WTC11 (cell line): Measurements from ENCODE around the gene NOL9. TPM values are rescaled to one million over a fixed set of nuclear protein-coding genes. Genes with fewer than 3 reads are reported as not detected.

Source experiments
- ATAC-seq: fragments of 200-7000 bp; cut with Tn5 transposase; 2 replicates; pipeline ENCODE4 v1.10.0; 2021; ENCODE audit warnings: mild to moderate bottlenecking, moderate library complexity
- CTCF ChIA-PET: fragments of 300-600 bp; sonication (Branson Sonifier 250); formaldehyde crosslinking; loops from one replicate; lab custom pipeline; 2021; ENCODE audit warnings: antibody characterized with exemption; lab: Charles Lee
- POLR2A ChIA-PET: fragments of 350-600 bp; sonication (Branson Sonifier 250); formaldehyde crosslinking; loops from one replicate; lab custom pipeline; 2021; ENCODE audit warnings: antibody characterized with exemption; lab: Charles Lee
- DNase-seq: peaks from one replicate; pipeline ENCODE4 v3.0.0; 2021; ENCODE audit warnings: low spot score
- H3K27ac Mint-ChIP-seq: 2 replicates; pipeline ENCODE4 v1.8.0; 2021; ENCODE audit warnings: mixed read lengths
- H3K27me3 Mint-ChIP-seq: 2 replicates; pipeline ENCODE4 v1.8.0; 2021; ENCODE audit warnings: low read depth, mild to moderate bottlenecking, moderate library complexity, mixed read lengths
- H3K36me3 Mint-ChIP-seq: 2 replicates; pipeline ENCODE4 v1.8.0; 2021; ENCODE audit warnings: mixed read lengths
- H3K4me1 Mint-ChIP-seq: 2 replicates; pipeline ENCODE4 v1.8.0; 2022; ENCODE audit warnings: mixed read lengths
- H3K4me3 Mint-ChIP-seq: 2 replicates; pipeline ENCODE4 v1.8.0; 2021; ENCODE audit warnings: mild to moderate bottlenecking, moderate library complexity, mixed read lengths
- H3K9me3 Mint-ChIP-seq: 2 replicates; pipeline ENCODE4 v1.8.0; 2021; ENCODE audit warnings: mixed read lengths
- E2F5 ChIP-seq: sonication (generic); formaldehyde crosslinking; IDR thresholded peaks from 2 replicates; pipeline ENCODE4 v1.8.1; 2022; ENCODE audit warnings: mild to moderate bottlenecking, moderate library complexity, missing genetic modification reagents
- FOXJ3 ChIP-seq: sonication (generic); formaldehyde crosslinking; IDR thresholded peaks from 2 replicates; pipeline ENCODE4 v1.9.0; 2021; ENCODE audit warnings: missing genetic modification reagents, mild to moderate bottlenecking, borderline replicate concordance
- GRHL2 ChIP-seq: fragments of 250-450 bp; sonication (Bioruptor Pico); IDR thresholded peaks from 2 replicates; pipeline ENCODE4 v1.8.0; 2022; ENCODE audit warnings: mild to moderate bottlenecking, moderate library complexity; ENCODE audit not compliant: insufficient replicate concordance, severe bottlenecking
- MLX ChIP-seq: sonication (generic); formaldehyde crosslinking; IDR thresholded peaks from 2 replicates; pipeline ENCODE4 v1.8.1; 2023; ENCODE audit warnings: mild to moderate bottlenecking, missing genetic modification reagents, moderate library complexity
- NFATC4 ChIP-seq: fragments of 250-450 bp; sonication (Bioruptor Pico); IDR thresholded peaks from 2 replicates; pipeline ENCODE4 v1.9.0; 2021; ENCODE audit warnings: mild to moderate bottlenecking
- PRRX2 ChIP-seq: fragments of 250-450 bp; sonication (Bioruptor Pico); IDR thresholded peaks from 2 replicates; pipeline ENCODE4 v1.8.0; 2021; ENCODE audit warnings: mild to moderate bottlenecking
- TP53 ChIP-seq: sonication (generic); formaldehyde crosslinking; IDR thresholded peaks from 2 replicates; pipeline ENCODE4 v1.8.1; 2023; ENCODE audit warnings: mild to moderate bottlenecking, missing genetic modification reagents
- ZBTB21 ChIP-seq: sonication (generic); formaldehyde crosslinking; IDR thresholded peaks from 2 replicates; pipeline ENCODE4 v1.8.1; 2023; ENCODE audit warnings: mild to moderate bottlenecking, missing genetic modification reagents, borderline replicate concordance
- ZBTB43 ChIP-seq: sonication (generic); formaldehyde crosslinking; IDR thresholded peaks from 2 replicates; pipeline ENCODE4 v1.8.1; 2023; ENCODE audit warnings: mild to moderate bottlenecking, missing genetic modification reagents
- ZNF138 ChIP-seq: sonication (generic); formaldehyde crosslinking; conservative IDR thresholded peaks from 2 replicates; pipeline ENCODE4 v1.8.1; 2022; ENCODE audit warnings: mild to moderate bottlenecking, moderate library complexity, missing genetic modification reagents
- ZNF263 ChIP-seq: sonication (generic); formaldehyde crosslinking; IDR thresholded peaks from 2 replicates; pipeline ENCODE4 v1.8.1; 2022; ENCODE audit warnings: low read depth, mild to moderate bottlenecking, moderate library complexity, missing genetic modification reagents
- ZNF416 ChIP-seq: fragments of 250-450 bp; sonication (Bioruptor Pico); IDR thresholded peaks from 2 replicates; pipeline ENCODE4 v1.9.0; 2021; ENCODE audit warnings: mild to moderate bottlenecking, inconsistent platforms
- ZNF423 ChIP-seq: fragments of 250-450 bp; sonication (Bioruptor Pico); IDR thresholded peaks from 2 replicates; pipeline ENCODE4 v2.1.2; 2022; ENCODE audit warnings: mild to moderate bottlenecking, moderate library complexity
- ZNF532 ChIP-seq: fragments of 250-450 bp; sonication (Bioruptor Pico); IDR thresholded peaks from 2 replicates; pipeline ENCODE4 v1.9.0; 2021; ENCODE audit warnings: mild to moderate bottlenecking, borderline replicate concordance
- total RNA-seq: library from RNA; stranded (reverse); gene quantifications from 3 replicates; pipeline ENCODE4 v1.2.3, GENCODE V29; 2021
- TF ChIP-seq, protein P1 (sequence below): fragments of 200-600 bp; IDR thresholded peaks from 2 replicates; pipeline ENCODE4 v1.8.0; 2022; ENCODE audit warnings: antibody characterized with exemption
- TF ChIP-seq, protein P2 (sequence below): sonication (generic); formaldehyde crosslinking; IDR thresholded peaks from 2 replicates; pipeline ENCODE4 v1.8.1; 2023; ENCODE audit warnings: mild to moderate bottlenecking, moderate library complexity, missing genetic modification reagents
- TF ChIP-seq, protein P3 (sequence below): sonication (generic); formaldehyde crosslinking; IDR thresholded peaks from 2 replicates; pipeline ENCODE4 v1.8.1; 2023; ENCODE audit warnings: mild to moderate bottlenecking, missing genetic modification reagents
- TF ChIP-seq, protein P4 (sequence below): sonication (generic); formaldehyde crosslinking; conservative IDR thresholded peaks from 2 replicates; pipeline ENCODE4 v1.8.1; 2023; ENCODE audit warnings: mild to moderate bottlenecking, low read depth, missing genetic modification reagents, moderate library complexity
- TF ChIP-seq, protein P5 (sequence below): fragments of 250-450 bp; sonication (Bioruptor Pico); IDR thresholded peaks from 2 replicates; pipeline ENCODE4 v2.1.2; 2022; ENCODE audit warnings: mild to moderate bottlenecking, moderate library complexity

Gene NOL9
- total RNA-seq, 1 experiment from 2014 or later, result 37.4 TPM

GRCh38 chr1:6489799-6490180 is 64.5 kb downstream of the NOL9 start:
- no peak overlapping the region for H3K27ac Mint-ChIP-seq
- ChIA-PET POLR2A (no interaction called here), CTCF (interaction anchor here (0.6 to 10.3 kb wide), 18 partner anchors 9 to 550 kb away, joined by 3 to 179 read pairs (median 4); partner anchors contain the start of genes ACOT7, NOL9, TNFRSF25 and ZBTB48)
- peaks cover 30% of the 10 kb centered on the region for H3K4me1 Mint-ChIP-seq
- ATAC-seq, result peak; percentile 46
- peaks cover 2% of the 10 kb centered on the region; the same call in 1 of the 2 replicates for H3K27me3 Mint-ChIP-seq
- peak; percentile 87 for DNase-seq
- no peaks in the 10 kb centered on the region for H3K9me3 Mint-ChIP-seq
- H3K4me3 Mint-ChIP-seq, result peak overlapping the region; percentile 77
- H3K36me3 Mint-ChIP-seq, result no peaks in the 10 kb centered on the region
- TF ChIP-seq ZNF263 (CRISPR knock-in tag), result no peak
- no peak for TF ChIP-seq ZBTB43
- TF ChIP-seq, protein P1, sequence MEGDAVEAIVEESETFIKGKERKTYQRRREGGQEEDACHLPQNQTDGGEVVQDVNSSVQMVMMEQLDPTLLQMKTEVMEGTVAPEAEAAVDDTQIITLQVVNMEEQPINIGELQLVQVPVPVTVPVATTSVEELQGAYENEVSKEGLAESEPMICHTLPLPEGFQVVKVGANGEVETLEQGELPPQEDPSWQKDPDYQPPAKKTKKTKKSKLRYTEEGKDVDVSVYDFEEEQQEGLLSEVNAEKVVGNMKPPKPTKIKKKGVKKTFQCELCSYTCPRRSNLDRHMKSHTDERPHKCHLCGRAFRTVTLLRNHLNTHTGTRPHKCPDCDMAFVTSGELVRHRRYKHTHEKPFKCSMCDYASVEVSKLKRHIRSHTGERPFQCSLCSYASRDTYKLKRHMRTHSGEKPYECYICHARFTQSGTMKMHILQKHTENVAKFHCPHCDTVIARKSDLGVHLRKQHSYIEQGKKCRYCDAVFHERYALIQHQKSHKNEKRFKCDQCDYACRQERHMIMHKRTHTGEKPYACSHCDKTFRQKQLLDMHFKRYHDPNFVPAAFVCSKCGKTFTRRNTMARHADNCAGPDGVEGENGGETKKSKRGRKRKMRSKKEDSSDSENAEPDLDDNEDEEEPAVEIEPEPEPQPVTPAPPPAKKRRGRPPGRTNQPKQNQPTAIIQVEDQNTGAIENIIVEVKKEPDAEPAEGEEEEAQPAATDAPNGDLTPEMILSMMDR, result peak; percentile 99
- TF ChIP-seq ZNF423, result 0 out of 2 replicates have a peak, but pooled peaks have one; percentile 54
- no peak for TF ChIP-seq FOXJ3 (CRISPR knock-in tag)
- TF ChIP-seq GRHL2 (CRISPR knock-in tag), result no peak
- no peak for TF ChIP-seq MLX (CRISPR knock-in tag)
- TF ChIP-seq ZNF416 (CRISPR knock-in tag), result no peak
- no peak for TF ChIP-seq ZBTB21 (CRISPR knock-in tag)
- TF ChIP-seq NFATC4 (CRISPR knock-in tag), result no peak
- TF ChIP-seq, protein P2, sequence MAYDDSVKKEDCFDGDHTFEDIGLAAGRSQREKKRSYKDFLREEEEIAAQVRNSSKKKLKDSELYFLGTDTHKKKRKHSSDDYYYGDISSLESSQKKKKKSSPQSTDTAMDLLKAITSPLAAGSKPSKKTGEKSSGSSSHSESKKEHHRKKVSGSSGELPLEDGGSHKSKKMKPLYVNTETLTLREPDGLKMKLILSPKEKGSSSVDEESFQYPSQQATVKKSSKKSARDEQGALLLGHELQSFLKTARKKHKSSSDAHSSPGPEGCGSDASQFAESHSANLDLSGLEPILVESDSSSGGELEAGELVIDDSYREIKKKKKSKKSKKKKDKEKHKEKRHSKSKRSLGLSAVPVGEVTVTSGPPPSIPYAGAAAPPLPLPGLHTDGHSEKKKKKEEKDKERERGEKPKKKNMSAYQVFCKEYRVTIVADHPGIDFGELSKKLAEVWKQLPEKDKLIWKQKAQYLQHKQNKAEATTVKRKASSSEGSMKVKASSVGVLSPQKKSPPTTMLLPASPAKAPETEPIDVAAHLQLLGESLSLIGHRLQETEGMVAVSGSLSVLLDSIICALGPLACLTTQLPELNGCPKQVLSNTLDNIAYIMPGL (CRISPR knock-in tag), result no peak; the same call in 1 of the 2 replicates
- TF ChIP-seq ZNF138, result no peak
- 0 out of 2 replicates have a peak, but pooled peaks have one; percentile 10 for TF ChIP-seq E2F5
- TF ChIP-seq ZNF532 (CRISPR knock-in tag), result no peak
- TF ChIP-seq, protein P3, sequence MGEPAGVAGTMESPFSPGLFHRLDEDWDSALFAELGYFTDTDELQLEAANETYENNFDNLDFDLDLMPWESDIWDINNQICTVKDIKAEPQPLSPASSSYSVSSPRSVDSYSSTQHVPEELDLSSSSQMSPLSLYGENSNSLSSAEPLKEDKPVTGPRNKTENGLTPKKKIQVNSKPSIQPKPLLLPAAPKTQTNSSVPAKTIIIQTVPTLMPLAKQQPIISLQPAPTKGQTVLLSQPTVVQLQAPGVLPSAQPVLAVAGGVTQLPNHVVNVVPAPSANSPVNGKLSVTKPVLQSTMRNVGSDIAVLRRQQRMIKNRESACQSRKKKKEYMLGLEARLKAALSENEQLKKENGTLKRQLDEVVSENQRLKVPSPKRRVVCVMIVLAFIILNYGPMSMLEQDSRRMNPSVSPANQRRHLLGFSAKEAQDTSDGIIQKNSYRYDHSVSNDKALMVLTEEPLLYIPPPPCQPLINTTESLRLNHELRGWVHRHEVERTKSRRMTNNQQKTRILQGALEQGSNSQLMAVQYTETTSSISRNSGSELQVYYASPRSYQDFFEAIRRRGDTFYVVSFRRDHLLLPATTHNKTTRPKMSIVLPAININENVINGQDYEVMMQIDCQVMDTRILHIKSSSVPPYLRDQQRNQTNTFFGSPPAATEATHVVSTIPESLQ (CRISPR knock-in tag), result no peak
- TF ChIP-seq, protein P4, sequence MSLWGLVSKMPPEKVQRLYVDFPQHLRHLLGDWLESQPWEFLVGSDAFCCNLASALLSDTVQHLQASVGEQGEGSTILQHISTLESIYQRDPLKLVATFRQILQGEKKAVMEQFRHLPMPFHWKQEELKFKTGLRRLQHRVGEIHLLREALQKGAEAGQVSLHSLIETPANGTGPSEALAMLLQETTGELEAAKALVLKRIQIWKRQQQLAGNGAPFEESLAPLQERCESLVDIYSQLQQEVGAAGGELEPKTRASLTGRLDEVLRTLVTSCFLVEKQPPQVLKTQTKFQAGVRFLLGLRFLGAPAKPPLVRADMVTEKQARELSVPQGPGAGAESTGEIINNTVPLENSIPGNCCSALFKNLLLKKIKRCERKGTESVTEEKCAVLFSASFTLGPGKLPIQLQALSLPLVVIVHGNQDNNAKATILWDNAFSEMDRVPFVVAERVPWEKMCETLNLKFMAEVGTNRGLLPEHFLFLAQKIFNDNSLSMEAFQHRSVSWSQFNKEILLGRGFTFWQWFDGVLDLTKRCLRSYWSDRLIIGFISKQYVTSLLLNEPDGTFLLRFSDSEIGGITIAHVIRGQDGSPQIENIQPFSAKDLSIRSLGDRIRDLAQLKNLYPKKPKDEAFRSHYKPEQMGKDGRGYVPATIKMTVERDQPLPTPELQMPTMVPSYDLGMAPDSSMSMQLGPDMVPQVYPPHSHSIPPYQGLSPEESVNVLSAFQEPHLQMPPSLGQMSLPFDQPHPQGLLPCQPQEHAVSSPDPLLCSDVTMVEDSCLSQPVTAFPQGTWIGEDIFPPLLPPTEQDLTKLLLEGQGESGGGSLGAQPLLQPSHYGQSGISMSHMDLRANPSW, result no peak
- no peak for TF ChIP-seq PRRX2
- TF ChIP-seq TP53 (CRISPR knock-in tag), result no peak
- TF ChIP-seq, protein P5, sequence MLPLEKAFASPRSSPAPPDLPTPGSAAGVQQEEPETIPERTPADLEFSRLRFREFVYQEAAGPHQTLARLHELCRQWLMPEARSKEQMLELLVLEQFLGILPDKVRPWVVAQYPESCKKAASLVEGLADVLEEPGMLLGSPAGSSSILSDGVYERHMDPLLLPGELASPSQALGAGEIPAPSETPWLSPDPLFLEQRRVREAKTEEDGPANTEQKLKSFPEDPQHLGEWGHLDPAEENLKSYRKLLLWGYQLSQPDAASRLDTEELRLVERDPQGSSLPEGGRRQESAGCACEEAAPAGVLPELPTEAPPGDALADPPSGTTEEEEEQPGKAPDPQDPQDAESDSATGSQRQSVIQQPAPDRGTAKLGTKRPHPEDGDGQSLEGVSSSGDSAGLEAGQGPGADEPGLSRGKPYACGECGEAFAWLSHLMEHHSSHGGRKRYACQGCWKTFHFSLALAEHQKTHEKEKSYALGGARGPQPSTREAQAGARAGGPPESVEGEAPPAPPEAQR (CRISPR knock-in tag), result no peak
